SHP77 treated with DMSO at 0.1 percent for 48 hours (cell line): ENCODE data around the gene FAM107A.

Experiments
- DNase-seq: peaks from one replicate; lab custom pipeline; 2025; lab: John Stamatoyannopoulos, UW

FAM107A gene

GRCh38 chr3:58567251-58567515 is 10.0 kb downstream of the FAM107A start:
- no peak for DNase-seq

- no peak for DNase-seq
These were observed 10.6 kb downstream of the FAM107A start for GRCh38 chr3:58566398-58567250.

DNA sequence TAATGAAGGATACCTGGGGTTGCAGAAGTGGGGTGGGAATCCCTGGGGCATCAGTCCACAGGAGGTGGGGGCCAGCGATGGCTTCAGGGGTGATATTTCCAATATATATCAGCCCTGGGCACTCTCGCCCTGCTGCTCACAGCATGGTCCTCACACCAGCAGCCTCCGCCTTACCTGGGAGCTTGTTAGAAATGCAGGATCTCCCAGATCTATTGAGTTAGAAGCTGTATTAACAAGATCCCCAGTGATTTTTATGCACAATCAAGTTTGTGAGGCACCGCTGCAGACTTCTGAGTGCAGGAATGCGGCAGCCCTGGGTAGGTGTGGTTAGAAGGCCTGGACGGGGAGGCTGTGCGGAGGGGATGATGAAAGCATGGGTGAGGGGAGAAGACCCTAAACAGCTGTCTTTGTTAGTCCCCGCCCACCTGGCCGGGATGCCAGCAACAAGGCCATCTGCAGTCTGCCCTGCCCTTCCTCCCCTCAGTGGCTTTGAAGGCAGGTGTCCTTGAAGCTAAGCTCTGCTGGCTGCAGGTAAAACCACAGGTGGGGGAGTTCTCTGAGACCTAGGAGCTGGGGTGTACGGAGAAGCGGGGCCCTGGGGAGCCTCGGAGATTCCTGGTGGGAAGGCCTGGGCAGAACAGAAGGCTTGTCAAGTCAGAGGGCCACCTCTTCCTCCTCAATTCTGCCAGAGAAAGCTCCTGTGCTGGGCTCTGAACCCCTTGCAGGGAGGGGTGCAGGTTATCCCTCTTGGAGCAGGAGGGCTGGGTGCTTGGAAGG is 11.4 kb downstream of the FAM107A start:
- no peak for DNase-seq

DNA sequence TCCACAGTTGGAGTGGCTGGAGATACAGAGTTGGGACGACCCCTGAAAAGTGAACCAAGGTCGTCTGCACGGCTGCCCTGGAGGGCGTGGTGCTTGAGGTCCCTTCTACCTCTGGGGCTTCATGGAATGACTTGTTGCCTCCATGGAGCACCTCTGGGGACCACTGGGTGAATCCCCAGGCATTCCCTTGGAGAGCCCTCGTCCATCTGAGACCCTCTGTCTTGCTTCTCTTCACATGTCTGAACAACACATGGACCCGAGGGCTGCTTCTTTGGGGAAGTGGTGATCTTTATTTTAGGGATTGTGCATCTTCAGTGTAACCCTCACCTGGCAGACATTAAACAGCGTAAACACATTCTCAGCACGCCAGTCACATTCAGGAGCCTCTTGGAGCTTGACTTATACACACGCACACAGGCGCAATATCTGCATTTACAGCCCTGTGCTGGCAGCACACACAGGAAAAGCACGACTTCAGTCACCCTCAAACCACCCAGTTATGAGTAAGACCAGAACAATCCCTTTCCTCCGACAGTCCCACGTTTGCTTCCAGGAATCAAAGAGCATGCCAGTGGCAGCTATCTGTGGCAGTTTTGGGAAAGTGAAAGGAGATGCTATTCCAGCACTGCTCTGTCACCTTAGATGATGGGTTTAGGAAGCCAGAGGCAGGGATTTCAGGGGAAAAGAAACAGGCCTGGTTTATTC is 12.6 kb downstream of the FAM107A start:
- no peak for DNase-seq

GRCh38 chr3:58564054-58564453 is 13.1 kb downstream of the FAM107A start:
- no peak for DNase-seq

DNA sequence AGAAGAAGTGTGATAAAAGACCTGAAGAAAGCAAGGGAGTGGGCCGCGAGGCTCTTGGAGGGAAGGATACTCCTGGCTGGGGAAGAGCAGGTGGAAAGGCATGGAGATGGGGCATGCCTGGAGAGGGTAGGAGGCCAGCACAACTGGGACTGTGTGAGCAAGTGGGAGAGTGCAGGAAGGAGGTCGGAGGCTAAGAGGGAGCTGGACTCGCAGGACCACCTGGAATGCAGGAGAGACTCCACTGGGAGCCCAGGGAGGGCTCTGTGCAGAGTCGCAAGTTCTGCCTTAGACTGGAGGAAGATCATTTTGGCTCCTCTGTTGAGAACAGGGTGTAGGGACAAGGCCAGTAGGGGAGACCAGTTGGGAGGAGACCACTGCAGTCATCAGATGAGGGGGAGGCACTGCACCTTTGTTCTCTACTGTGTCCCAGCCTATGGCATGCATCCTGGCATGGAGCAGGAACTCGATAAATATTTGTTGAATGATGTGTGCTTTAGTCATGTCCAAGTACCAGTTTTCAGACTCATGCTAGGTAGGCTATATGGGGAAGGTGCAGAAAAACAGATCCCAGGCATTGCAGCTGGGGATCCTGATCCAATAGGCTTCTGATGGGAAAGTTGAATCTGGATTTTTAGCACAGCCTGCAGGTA is 13.7 kb downstream of the FAM107A start:
- DNase-seq: no peak

DNA sequence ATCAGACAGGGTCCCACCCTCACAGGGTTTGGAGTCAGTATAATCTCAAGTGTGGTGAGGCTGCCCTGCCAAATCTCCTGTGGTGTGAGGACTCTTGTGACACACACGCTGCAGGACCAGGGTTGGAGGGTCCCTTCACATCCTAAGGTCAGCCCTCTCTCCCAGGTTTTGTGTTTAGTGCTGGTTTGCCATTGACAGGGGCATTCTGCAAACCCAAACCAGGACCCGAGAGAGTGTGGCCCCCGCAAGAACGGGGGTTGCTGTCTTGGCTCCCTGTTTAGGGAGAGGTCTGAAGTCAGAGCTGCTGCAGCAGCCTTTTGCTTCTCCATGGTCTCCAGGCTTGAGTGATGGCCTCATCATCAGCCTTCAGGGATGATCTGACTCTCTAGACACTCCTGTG is 14.7 kb downstream of the FAM107A start:
- no peak for DNase-seq

DNA sequence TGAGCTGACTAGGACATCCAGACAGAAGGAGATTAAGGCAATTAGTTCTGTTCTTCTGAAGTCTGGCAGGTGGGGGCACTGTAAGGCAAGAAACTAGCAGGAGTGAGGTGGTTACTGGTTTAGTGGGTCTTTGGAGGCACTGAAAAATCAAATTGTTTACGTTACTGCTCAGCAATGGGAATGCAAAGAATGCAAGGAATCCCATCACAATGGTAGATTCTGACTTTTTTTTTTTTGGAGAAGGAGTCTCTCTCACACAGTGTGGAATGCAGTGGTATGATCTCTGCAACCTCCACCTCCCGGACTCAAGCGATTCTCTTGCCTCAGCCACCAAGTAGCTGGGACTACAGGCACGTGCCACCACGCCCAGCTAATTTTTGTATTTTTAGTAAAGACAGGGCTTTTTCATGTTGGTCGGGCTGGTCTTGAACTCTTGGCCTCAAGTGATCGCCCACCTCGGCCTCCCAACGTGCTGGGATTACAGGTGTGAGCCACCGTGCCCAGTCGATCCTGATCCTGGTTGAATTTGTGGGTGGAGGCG is 16.4 kb downstream of the FAM107A start:
- DNase-seq: no peak

- no peak for DNase-seq
These were observed 17.6 kb downstream of the FAM107A start for GRCh38 chr3:58559586-58559985.

- no peak for DNase-seq
These were observed 19.7 kb downstream of the FAM107A start for GRCh38 chr3:58557491-58557890.

DNA sequence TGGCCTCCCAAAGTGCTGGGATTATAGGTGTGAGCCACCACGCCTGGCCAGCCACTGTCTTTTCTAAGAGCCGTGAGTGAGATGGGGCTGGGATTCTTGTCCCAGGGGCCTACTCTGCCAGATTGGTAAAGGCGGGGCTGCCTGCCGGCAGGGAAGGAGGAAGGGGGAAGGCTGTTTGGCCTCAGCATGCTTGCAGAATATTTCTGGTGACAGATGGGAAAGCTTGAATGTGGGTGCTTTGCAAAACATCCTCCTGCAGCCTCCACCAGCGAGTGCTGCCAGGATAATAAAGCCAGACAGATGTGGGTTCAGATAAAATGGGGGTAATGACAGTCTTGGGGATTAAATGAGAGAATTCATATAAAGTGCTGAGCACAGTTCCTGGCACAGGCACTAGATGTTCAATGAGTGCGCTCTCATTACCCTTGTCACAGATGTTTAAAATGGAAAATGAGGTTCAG is 20.4 kb downstream of the FAM107A start:
- DNase-seq: no peak

DNA sequence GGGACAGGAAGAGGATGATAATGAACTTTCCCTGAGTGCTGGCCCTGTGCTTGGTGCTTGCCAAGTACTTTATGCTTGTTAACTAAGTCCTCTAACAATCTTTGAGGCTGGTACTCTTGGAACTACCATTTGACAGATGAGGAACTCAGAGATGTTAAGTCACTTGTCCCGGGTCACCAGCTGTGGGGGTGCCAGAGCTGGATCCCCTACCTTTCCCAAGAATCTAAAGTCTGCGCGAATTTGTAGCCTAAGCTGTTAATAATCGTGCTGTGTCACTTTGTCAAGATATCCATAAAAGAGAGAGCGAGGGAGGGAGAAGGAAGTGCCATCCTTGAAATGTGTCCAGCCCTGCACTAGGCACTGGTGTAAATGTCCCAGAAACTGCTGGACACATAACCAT is 21.2 kb downstream of the FAM107A start:
- DNase-seq: no peak

GRCh38 chr3:58555203-58555602 is 22.0 kb downstream of the FAM107A start:
- DNase-seq: no peak

GRCh38 chr3:58553003-58553402 is 24.2 kb downstream of the FAM107A start:
- DNase-seq: no peak

DNA sequence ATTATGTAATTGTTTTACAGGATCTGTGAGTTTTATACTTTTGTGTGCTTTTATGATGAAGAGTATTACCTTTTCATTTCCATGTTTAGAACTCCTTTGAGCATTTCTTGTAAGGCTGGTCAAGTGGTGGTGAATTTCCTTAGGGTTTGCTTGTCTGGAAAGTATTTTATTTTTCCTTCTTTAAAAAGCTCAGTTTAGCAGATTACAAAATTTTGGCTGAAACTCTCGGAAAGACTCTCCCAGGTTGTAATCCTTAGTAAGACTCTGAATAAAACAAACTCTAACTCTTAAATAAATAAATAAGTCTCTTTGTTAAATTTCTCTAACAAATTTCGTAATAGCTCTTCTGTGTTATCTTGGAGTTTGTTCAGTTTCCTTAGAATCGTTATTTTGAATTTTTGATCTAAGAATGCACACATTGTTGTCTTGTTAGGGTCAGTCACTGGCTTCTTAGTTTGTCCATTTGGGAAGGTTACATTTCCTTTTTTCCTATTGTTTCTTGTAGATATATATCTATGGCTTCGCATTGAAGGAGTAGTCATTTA is 25.5 kb downstream of the FAM107A start:
- DNase-seq: no peak

GRCh38 chr3:58544541-58544940 is 32.6 kb downstream of the FAM107A start:
- DNase-seq: no peak

- no peak for DNase-seq
These were observed 36.9 kb downstream of the FAM107A start for GRCh38 chr3:58540176-58540858.

DNA sequence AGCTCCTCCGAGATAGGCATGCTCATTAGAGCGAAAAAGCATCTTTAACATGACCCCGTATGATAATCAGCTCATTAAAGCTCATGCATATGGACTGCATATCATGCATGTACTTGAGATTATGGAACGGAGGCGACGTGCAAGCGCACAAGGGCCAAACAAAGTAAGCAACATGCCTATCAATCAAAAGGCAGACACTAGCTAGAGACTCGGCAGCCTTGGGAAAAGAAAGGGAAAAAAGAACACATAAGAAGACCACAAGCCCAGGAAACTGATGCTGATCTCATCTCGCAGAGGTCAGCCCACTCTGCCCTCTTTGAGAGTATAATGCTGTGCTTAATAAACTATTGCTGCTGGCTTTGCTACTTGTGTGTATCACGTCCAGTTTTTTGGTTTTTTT is 37.6 kb downstream of the FAM107A start:
- DNase-seq: no peak

- DNase-seq: no peak
These were observed 39.5 kb downstream of the FAM107A start for GRCh38 chr3:58537412-58538301.
